K562 (cell line): Measurements from ENCODE around the gene ERRFI1. TPM values are rescaled to one million over a fixed set of nuclear protein-coding genes. Genes with fewer than 3 reads are reported as not detected.

Experiments
- ATAC-seq: fragments of 200-7000 bp; cut with Tn5 transposase; 3 replicates; pipeline ENCODE4 v1.9.1; 2020; ENCODE audit warnings: moderate library complexity
- BruUV-seq: library from RNA; stranded (reverse); fragments of 400-500 nt; replicated peaks from 2 replicates; lab custom pipeline; 2021; lab: Mats Ljungman, UMichigan
- CTCF ChIA-PET: fragments of 300-600 bp; formaldehyde crosslinking; extraction: SDS; loops from one replicate; lab custom pipeline; 2021; ENCODE audit warnings: low intra/inter-chr PET ratio; lab: Yijun Ruan, JAX
- POLR2A ChIA-PET: fragments of 300-600, 350-650 bp; sonication (Branson Sonifier 250); formaldehyde crosslinking; extraction: SDS; loops from one replicate; lab custom pipeline; 2021; ENCODE audit warnings: antibody characterized with exemption, inconsistent platforms; lab: Yijun Ruan, JAX
- DNase-seq, 4 experiments: peaks; one replicate each; pipeline versions ENCODE4 v3.0.0 to v3.0.0-alpha.2; 2011 to 2018; ENCODE audit warnings: low spot score in 3 of 4, mixed read lengths in 3 of 4; ENCODE audit errors: extremely low read depth in 1 of 4
- FAIRE-seq: peaks from 2 replicates; lab custom pipeline; 2011; peaks lifted over from hg19 to GRCh38; lab: Jason Lieb, UNC
- H2AFZ ChIP-seq: 2 replicates; pipeline ENCODE4 v1.6.0; 2011; ENCODE audit warnings: low read depth, low read length, control low read depth, inconsistent platforms
- H3K27ac ChIP-seq: fragments of 200-600 bp; 3 replicates; pipeline ENCODE4 v1.8.0; 2011; ENCODE audit warnings: low read depth, mild to moderate bottlenecking, control low read depth, inconsistent platforms, low read length, moderate library complexity, mixed read lengths; ENCODE audit errors: extremely low read depth
- H3K27me3 ChIP-seq, 2 experiments: fragments of 300-600 bp in 1 of 2; 2 replicates in 1 of 2; 3 replicates in 1 of 2; pipeline versions ENCODE4 v1.6.0 to v1.8.0; 2011; ENCODE audit warnings: inconsistent platforms in 2 of 2, low read length in 2 of 2, mild to moderate bottlenecking in 1 of 2, mixed read lengths in 1 of 2, moderate library complexity in 1 of 2; ENCODE audit not compliant: control insufficient read depth in 2 of 2, insufficient read depth in 2 of 2
- H3K36me3 ChIP-seq: fragments of 300-600 bp; 3 replicates; pipeline ENCODE4 v1.8.0; 2011; ENCODE audit warnings: mild to moderate bottlenecking, low read length, inconsistent platforms; ENCODE audit not compliant: control insufficient read depth, insufficient read depth
- H3K4me1 ChIP-seq, 2 experiments: fragments of 200-600 bp in 1 of 2; replicated peaks in 1 of 2; 2 replicates in 1 of 2; 3 replicates in 1 of 2; pipeline versions ENCODE4 v1.5.1 to v1.8.0; 2011; ENCODE audit warnings: inconsistent platforms in 2 of 2, low read length in 2 of 2, mild to moderate bottlenecking in 1 of 2, mixed read lengths in 1 of 2, moderate library complexity in 1 of 2; ENCODE audit not compliant: control insufficient read depth in 2 of 2, insufficient read depth in 2 of 2
- H3K4me2 ChIP-seq: 2 replicates; pipeline ENCODE4 v1.6.1; 2011; ENCODE audit warnings: low read length, control low read depth, inconsistent platforms, mixed read lengths; ENCODE audit not compliant: insufficient read depth
- H3K4me3 ChIP-seq: fragments of 200-600 bp; sonication (generic), shearing (Covaris generic); 2 replicates; pipeline ENCODE4 v1.5.1; 2016; ENCODE audit warnings: control low read depth, inconsistent platforms
- H3K79me2 ChIP-seq: fragments of 200-600 bp; 3 replicates; pipeline ENCODE4 v1.8.0; 2011; ENCODE audit warnings: low read length, inconsistent platforms; ENCODE audit not compliant: control insufficient read depth, insufficient read depth
- H3K9ac ChIP-seq, 2 experiments: 2 replicates each; pipeline versions ENCODE4 v1.6.0 to v1.6.1; 2011; ENCODE audit warnings: low read depth in 2 of 2, low read length in 2 of 2, control low read depth in 1 of 2, inconsistent platforms in 1 of 2, mild to moderate bottlenecking in 1 of 2, mixed read lengths in 1 of 2; ENCODE audit not compliant: insufficient read depth in 1 of 2
- H3K9me1 ChIP-seq: one replicate; pipeline ENCODE4 v1.6.0; 2011; ENCODE audit warnings: inconsistent platforms, mild to moderate bottlenecking, low read length, moderate library complexity; ENCODE audit not compliant: control insufficient read depth, insufficient read depth
- H3K9me3 ChIP-seq: replicated peaks from 2 replicates; pipeline ENCODE4 v1.5.1; 2011; ENCODE audit warnings: low read depth, low read length, inconsistent platforms; ENCODE audit not compliant: control insufficient read depth, insufficient read depth
- H4K20me1 ChIP-seq: replicated peaks from 2 replicates; pipeline ENCODE4 v1.6.1; 2011; ENCODE audit warnings: low read length, inconsistent platforms, mixed read lengths; ENCODE audit not compliant: control insufficient read depth, insufficient read depth
- ETV5 ChIP-seq: sonication (generic); formaldehyde crosslinking; IDR thresholded peaks from 2 replicates; pipeline ENCODE4 v1.4.0; 2020; ENCODE audit warnings: low read depth, mild to moderate bottlenecking, missing genetic modification reagents
- SIN3B ChIP-seq: fragments of 450-650 bp; IDR thresholded peaks from 2 replicates; pipeline ENCODE4 v1.6.1; 2017; ENCODE audit warnings: low read depth, mild to moderate bottlenecking, moderate library complexity
- SMARCA5 ChIP-seq: fragments of 450-650 bp; IDR thresholded peaks from 2 replicates; pipeline ENCODE4 v1.6.1; 2016
- ZNF347 ChIP-seq: fragments of 450-650 bp; formaldehyde crosslinking; IDR thresholded peaks from 2 replicates; pipeline ENCODE4 v1.4.0; 2020; ENCODE audit warnings: low read depth, mild to moderate bottlenecking, moderate library complexity
- WGBS: fragments of 100-300 bp; shearing (Covaris generic); methylation state at CpG from one replicate; pipeline ENCODE4 v1.1.6; 2016; ENCODE audit warnings: low coverage, mixed read lengths; ENCODE audit not compliant: insufficient coverage; ENCODE audit errors: missing lambda C conversion rate; 5-methylcytosine and 5-hydroxymethylcytosine counted together
- in situ Hi-C: fragments of 300-500 bp; cut with MboI; formaldehyde crosslinking; loops from 4 replicates; pipeline ENCODE4 v1.15.0; 2018; ENCODE audit warnings: inconsistent platforms, mixed read lengths
- intact Hi-C: fragments of 100-400 bp; cut with micrococcal nuclease; formaldehyde crosslinking; loops from 2 replicates; pipeline ENCODE4 v1.14.2; 2022
- polyA plus RNA-seq, 8 experiments: library from polyadenylated mRNA; depleted of rRNA in 4 of 8; stranded (reverse) in 5 of 8; unstranded in 3 of 8; fragments of >200 nt; fragmentation: Nextera tagmentation in 2 of 8; fragmentation: Illumina TruSeq in 1 of 8; extraction: Ambion mirVana in 2 of 8; extraction: Trizol in 1 of 8; gene quantifications; 2 replicates each; pipeline versions ENCODE4 v1.2.1 to v1.2.3, GENCODE V29; 2011 to 2014; ENCODE audit warnings: inconsistent platforms in 1 of 8, missing spikeins in 1 of 8
- total RNA-seq, 7 experiments: library from RNA; depleted of rRNA in 6 of 7; stranded (reverse); fragments of >200 nt in 6 of 7; fragmentation: Illumina TruSeq in 2 of 7; extraction: Trizol in 2 of 7; gene quantifications; 2 replicates each; pipeline versions ENCODE4 v1.2.1 to v1.2.3, GENCODE V29; 2011 to 2021; ENCODE audit warnings: low replicate concordance in 1 of 7
- TF ChIP-seq, protein P1 (sequence below): fragments of 450-650 bp; IDR thresholded peaks from one replicate; pipeline ENCODE4 v1.6.1; 2018; ENCODE audit warnings: mild to moderate bottlenecking, moderate library complexity; ENCODE audit not compliant: partially characterized antibody
- TF ChIP-seq, protein P2 (sequence below), 2 experiments: fragments of 450-650 bp; IDR thresholded peaks; 2 replicates each; pipeline ENCODE4 v1.6.1; 2016
- TF ChIP-seq, protein P3 (sequence below), 2 experiments: fragments of 450-650 bp in 1 of 2; sonication (generic) in 1 of 2; formaldehyde crosslinking in 1 of 2; IDR thresholded peaks; 2 replicates each; pipeline versions ENCODE4 v1.7.1 to v1.9.0; 2016 to 2022; ENCODE audit warnings: inconsistent platforms in 1 of 2, mild to moderate bottlenecking in 1 of 2, missing genetic modification reagents in 1 of 2
- TF ChIP-seq, protein P4 (sequence below): IDR thresholded peaks from 2 replicates; pipeline ENCODE4 v1.6.1; 2016; ENCODE audit warnings: missing genetic modification characterization, missing compliant biosample characterization

ERRFI1 gene
- total and polyA plus RNA-seq, 9 of the 15 experiments (the other 6 are each of a cell fraction or from before 2014, with no cell fraction given): 0.67 to 4.4 (median 1.1) TPM

DNA sequence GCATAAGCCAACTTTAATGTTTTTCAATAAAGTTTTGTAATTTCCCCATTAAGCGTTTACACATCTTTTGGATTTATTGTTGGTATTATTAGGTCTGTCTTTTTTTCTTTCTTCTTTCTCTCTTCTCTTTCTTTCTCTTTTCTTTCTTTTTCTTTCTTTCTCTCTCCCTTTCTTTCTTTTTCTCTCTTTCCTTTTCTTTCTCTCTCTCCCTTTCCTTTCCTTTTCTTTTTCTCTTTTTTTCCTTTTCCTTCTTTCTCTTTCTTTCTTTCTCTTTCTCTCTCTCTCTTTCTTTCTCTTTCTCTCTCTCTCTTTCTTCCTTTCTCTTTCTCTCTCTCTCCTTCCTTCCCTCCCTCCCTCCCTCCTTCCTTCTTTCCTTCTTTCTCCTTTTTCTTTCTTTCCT lies 31.3 kb downstream of the ERRFI1 start:
- FAIRE-seq: no peak
- Histone ChIP-seq H2AFZ (no peak overlapping the region), H3K4me1 (no peaks in the 10 kb centered on the region), H3K9me3 (no peaks in the 10 kb centered on the region; the same call in 1 of the 2 replicates), H3K4me2 (no peak overlapping the region), H4K20me1 (no peaks in the 10 kb centered on the region), H3K9ac (no peak overlapping the region), H3K36me3 (no peaks in the 10 kb centered on the region), H3K27me3 (no peaks in the 10 kb centered on the region), H3K4me3 (no peak overlapping the region), H3K9me1 (no peaks in the 10 kb centered on the region), H3K79me2 (no peaks in the 10 kb centered on the region), H3K27ac (no peak overlapping the region)
- ChIA-PET POLR2A (no interaction called here), CTCF (interaction anchor here (0.7 kb wide), 1 partner anchor 22 kb away, joined by 4 read pairs; no protein-coding TSS in a partner anchor)
- no TSS peak for BruUV-seq
- intact Hi-C loops (no loop called here), in situ Hi-C loops (no loop called here)
- ATAC-seq: no peak
- 83% methylated on average over 1 of the region's 1 CpG for WGBS
- no peak for DNase-seq
- TF ChIP-seq, protein P1, sequence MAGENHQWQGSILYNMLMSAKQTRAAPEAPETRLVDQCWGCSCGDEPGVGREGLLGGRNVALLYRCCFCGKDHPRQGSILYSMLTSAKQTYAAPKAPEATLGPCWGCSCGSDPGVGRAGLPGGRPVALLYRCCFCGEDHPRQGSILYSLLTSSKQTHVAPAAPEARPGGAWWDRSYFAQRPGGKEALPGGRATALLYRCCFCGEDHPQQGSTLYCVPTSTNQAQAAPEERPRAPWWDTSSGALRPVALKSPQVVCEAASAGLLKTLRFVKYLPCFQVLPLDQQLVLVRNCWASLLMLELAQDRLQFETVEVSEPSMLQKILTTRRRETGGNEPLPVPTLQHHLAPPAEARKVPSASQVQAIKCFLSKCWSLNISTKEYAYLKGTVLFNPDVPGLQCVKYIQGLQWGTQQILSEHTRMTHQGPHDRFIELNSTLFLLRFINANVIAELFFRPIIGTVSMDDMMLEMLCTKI: no peak
- TF ChIP-seq, protein P2, sequence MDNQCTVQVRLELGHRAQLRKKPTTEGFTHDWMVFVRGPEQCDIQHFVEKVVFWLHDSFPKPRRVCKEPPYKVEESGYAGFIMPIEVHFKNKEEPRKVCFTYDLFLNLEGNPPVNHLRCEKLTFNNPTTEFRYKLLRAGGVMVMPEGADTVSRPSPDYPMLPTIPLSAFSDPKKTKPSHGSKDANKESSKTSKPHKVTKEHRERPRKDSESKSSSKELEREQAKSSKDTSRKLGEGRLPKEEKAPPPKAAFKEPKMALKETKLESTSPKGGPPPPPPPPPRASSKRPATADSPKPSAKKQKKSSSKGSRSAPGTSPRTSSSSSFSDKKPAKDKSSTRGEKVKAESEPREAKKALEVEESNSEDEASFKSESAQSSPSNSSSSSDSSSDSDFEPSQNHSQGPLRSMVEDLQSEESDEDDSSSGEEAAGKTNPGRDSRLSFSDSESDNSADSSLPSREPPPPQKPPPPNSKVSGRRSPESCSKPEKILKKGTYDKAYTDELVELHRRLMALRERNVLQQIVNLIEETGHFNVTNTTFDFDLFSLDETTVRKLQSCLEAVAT (IDR thresholded peaks at IDR 0.05): 0 out of 4 replicates have a peak, but pooled peaks of 1 of the 2 experiments have one; percentile 32
- no peak for TF ChIP-seq ZNF347 (CRISPR knock-in tag)
- no peak for TF ChIP-seq SMARCA5
- TF ChIP-seq, protein P3, sequence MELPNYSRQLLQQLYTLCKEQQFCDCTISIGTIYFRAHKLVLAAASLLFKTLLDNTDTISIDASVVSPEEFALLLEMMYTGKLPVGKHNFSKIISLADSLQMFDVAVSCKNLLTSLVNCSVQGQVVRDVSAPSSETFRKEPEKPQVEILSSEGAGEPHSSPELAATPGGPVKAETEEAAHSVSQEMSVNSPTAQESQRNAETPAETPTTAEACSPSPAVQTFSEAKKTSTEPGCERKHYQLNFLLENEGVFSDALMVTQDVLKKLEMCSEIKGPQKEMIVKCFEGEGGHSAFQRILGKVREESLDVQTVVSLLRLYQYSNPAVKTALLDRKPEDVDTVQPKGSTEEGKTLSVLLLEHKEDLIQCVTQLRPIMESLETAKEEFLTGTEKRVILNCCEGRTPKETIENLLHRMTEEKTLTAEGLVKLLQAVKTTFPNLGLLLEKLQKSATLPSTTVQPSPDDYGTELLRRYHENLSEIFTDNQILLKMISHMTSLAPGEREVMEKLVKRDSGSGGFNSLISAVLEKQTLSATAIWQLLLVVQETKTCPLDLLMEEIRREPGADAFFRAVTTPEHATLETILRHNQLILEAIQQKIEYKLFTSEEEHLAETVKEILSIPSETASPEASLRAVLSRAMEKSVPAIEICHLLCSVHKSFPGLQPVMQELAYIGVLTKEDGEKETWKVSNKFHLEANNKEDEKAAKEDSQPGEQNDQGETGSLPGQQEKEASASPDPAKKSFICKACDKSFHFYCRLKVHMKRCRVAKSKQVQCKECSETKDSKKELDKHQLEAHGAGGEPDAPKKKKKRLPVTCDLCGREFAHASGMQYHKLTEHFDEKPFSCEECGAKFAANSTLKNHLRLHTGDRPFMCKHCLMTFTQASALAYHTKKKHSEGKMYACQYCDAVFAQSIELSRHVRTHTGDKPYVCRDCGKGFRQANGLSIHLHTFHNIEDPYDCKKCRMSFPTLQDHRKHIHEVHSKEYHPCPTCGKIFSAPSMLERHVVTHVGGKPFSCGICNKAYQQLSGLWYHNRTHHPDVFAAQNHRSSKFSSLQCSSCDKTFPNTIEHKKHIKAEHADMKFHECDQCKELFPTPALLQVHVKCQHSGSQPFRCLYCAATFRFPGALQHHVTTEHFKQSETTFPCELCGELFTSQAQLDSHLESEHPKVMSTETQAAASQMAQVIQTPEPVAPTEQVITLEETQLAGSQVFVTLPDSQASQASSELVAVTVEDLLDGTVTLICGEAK (IDR thresholded peaks at IDR 0.05): peak; percentile 49; the same call in 1 of the 2 replicates
- TF ChIP-seq, protein P3 (CRISPR knock-in tag; IDR thresholded peaks at IDR 0.05): no peak
- no peak for TF ChIP-seq ETV5
- TF ChIP-seq, protein P4, sequence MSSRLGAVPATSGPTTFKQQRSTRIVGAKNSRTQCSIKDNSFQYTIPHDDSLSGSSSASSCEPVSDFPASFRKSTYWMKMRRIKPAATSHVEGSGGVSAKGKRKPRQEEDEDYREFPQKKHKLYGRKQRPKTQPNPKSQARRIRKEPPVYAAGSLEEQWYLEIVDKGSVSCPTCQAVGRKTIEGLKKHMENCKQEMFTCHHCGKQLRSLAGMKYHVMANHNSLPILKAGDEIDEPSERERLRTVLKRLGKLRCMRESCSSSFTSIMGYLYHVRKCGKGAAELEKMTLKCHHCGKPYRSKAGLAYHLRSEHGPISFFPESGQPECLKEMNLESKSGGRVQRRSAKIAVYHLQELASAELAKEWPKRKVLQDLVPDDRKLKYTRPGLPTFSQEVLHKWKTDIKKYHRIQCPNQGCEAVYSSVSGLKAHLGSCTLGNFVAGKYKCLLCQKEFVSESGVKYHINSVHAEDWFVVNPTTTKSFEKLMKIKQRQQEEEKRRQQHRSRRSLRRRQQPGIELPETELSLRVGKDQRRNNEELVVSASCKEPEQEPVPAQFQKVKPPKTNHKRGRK: peak; percentile 96
- TF ChIP-seq SIN3B: no peak
